Body of pancreas (tissue), 4 donors: ENCODE data around the gene USP32. TPM values are rescaled to one million over a fixed set of nuclear protein-coding genes. Genes with fewer than 3 reads are reported as not detected.
"Not testable (repeated sequence)": the region's sequence is repeated elsewhere in the genome, so short reads cannot be mapped to it uniquely, and the experiment has no call there.

Experiments used
- ATAC-seq: fragments of 150-250 bp; one replicate; pipeline ENCODE4 v1.9.1; 2016
- DNase-seq, 4 donors: peaks; one replicate each; pipeline ENCODE4 v3.0.0-alpha.2; 2019
- H3K27ac ChIP-seq, 4 donors: fragments of 200-600 bp; sonication (generic); 1 replicate in 3 of 4; 2 replicates in 1 of 4; pipeline versions ENCODE4 v1.5.1 to v1.6.1; 2016 to 2019; ENCODE audit warnings: mild to moderate bottlenecking in 1 of 4, mixed read lengths in 1 of 4, moderate library complexity in 1 of 4
- H3K27me3 ChIP-seq, 2 donors: fragments of 200-600 bp; sonication (generic); one replicate each; pipeline ENCODE4 v1.6.0; 2016; ENCODE audit warnings: mild to moderate bottlenecking in 1 of 2
- H3K36me3 ChIP-seq, 2 donors: fragments of 200-600 bp; sonication (generic); replicated peaks in 1 of 2; 2 replicates each; pipeline ENCODE4 v1.5.1; 2016; ENCODE audit warnings: low read depth in 2 of 2; ENCODE audit not compliant: insufficient read depth in 1 of 2
- H3K4me1 ChIP-seq: fragments of 200-600 bp; sonication (generic); one replicate; pipeline ENCODE4 v1.6.0; 2016
- H3K4me3 ChIP-seq, 2 donors: fragments of 200-600 bp; sonication (generic); 1 replicate in 1 of 2; 2 replicates in 1 of 2; pipeline ENCODE4 v1.5.1; 2016 to 2019
- H3K9me3 ChIP-seq, 3 donors: fragments of 200-600 bp; sonication (generic); 1 replicate in 2 of 3; 2 replicates in 1 of 3; pipeline ENCODE4 v1.5.1; 2016
- POLR2A ChIP-seq, 3 donors: fragments of 450-650 bp; IDR thresholded peaks; one replicate each; pipeline ENCODE4 v1.6.1; 2016; ENCODE audit warnings: antibody characterized with exemption in 3 of 3, mild to moderate bottlenecking in 2 of 3
- WGBS, 2 donors: methylation state at CpG; one replicate each; pipeline ENCODE4 v1.1.5; 2017; 5-methylcytosine and 5-hydroxymethylcytosine counted together
- intact Hi-C: fragments of 100-400 bp; cut with DNase I; formaldehyde crosslinking; loops from one replicate; pipeline ENCODE4 v1.15.1; 2023
- total RNA-seq, 2 donors: library from RNA; depleted of rRNA; stranded (reverse); fragments of >200 nt; gene quantifications; one replicate each; pipeline ENCODE4 v1.1.0, GENCODE V29; 2016
- TF ChIP-seq, protein P1 (sequence below), 7 experiments: fragments of 450-650 bp in 4 of 7; fragments of 200-600 bp in 3 of 7; sonication (generic) in 3 of 7; IDR thresholded peaks; one replicate each; pipeline ENCODE4 v1.5.1; 2016 to 2019; ENCODE audit warnings: antibody characterized with exemption in 7 of 7

USP32 gene
- total RNA-seq, 2 donors from 2014 or later, result 15.8 to 19.7 TPM

DNA sequence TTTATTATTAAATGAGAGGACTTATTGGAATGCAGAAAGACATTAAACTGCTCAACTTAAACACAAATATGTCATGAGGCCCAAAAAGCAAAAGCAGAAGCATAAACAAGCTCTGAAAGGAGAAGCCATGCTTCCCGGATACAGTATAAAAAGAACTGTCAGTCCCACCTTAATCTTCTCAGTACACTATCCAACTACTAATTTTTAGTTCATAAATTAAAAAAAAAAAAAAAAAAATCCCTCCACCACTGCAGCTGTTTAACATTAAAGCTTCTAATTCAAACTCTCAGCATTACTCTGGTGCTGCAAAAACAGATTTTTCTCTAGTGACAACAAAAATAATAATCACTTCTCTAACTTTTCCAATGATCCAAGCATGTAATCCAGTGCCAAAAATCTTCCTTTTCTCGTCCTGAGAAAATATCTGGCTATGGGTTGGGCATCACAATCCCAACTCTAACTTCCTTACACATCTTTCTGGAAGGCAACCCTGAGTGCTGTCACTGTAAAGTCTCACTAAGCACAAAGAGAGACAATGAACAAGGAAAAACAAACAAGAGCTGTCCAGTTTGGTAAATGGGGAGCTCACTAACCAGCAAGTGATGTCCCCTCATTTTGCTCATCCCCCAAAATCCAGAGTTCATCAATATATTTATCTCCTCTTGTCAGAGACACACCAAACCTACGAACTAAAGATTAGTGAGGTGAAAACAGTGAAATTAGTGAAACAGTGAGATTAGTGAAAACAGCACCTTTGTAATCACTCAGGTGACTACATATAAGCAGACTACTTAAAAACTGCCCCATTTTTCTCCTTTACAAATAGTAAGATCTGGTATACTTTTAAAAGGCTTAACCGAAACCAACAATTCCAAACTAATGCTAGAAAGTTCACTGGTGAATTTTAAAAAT lies 5.5 kb downstream of the USP32 start:
- Histone ChIP-seq H3K4me3 (no peak overlapping the region), H3K36me3 (no peaks in the 10 kb centered on the region), H3K27me3 (no peaks in the 10 kb centered on the region), H3K9me3 (no peaks in the 10 kb centered on the region), H3K4me1 (peaks cover 65% of the 10 kb centered on the region), H3K27ac (no peak overlapping the region)
- TF ChIP-seq, protein P1, sequence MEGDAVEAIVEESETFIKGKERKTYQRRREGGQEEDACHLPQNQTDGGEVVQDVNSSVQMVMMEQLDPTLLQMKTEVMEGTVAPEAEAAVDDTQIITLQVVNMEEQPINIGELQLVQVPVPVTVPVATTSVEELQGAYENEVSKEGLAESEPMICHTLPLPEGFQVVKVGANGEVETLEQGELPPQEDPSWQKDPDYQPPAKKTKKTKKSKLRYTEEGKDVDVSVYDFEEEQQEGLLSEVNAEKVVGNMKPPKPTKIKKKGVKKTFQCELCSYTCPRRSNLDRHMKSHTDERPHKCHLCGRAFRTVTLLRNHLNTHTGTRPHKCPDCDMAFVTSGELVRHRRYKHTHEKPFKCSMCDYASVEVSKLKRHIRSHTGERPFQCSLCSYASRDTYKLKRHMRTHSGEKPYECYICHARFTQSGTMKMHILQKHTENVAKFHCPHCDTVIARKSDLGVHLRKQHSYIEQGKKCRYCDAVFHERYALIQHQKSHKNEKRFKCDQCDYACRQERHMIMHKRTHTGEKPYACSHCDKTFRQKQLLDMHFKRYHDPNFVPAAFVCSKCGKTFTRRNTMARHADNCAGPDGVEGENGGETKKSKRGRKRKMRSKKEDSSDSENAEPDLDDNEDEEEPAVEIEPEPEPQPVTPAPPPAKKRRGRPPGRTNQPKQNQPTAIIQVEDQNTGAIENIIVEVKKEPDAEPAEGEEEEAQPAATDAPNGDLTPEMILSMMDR (IDR thresholded peaks at IDR 0.05), result no peak
- no peak for TF ChIP-seq POLR2A (IDR thresholded peaks at IDR 0.05)
- intact Hi-C loops, result no loop called here
- 57 to 67% methylated on average over 4 of the region's 4 CpGs for WGBS, 2 donors
- ATAC-seq, result no peak
- no peak for DNase-seq

GRCh38 chr17:60384921-60385320 lies 7.0 kb downstream of the USP32 start:
- DNase-seq, H3K4me3 ChIP-seq, H3K36me3 ChIP-seq, H3K27me3 ChIP-seq, H3K27ac ChIP-seq, H3K9me3 ChIP-seq, ATAC-seq, intact Hi-C loops: not testable (repeated sequence)
- 97 to 99% methylated on average over 7 of the region's 7 CpGs for WGBS, 2 donors
- H3K4me1 ChIP-seq, result peaks cover 58% of the 10 kb centered on the region

DNA sequence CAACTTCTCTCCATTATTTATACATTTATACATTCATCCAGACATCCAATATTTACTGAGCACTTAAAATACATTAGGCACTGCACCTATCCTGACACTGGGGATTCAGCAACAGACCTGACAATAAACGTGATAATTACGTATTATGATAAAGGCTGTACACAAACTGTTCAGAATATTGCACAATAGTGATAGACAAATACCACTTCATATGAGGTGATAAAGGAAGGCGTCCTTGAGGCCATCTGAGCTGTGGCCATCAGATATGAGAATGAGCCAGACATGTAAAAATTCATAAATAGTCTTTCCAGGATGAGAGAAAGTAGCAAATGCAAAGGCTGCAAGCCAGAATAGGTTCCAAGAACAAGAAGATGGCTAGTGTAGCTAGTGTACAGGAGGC lies 8.6 kb downstream of the USP32 start:
- Histone ChIP-seq H3K27me3 (no peaks in the 10 kb centered on the region), H3K9me3 (no peaks in the 10 kb centered on the region), H3K27ac (no peak overlapping the region), H3K36me3 (no peaks in the 10 kb centered on the region), H3K4me1 (peaks cover 43% of the 10 kb centered on the region), H3K4me3 (no peak overlapping the region)
- no peak for TF ChIP-seq POLR2A (IDR thresholded peaks at IDR 0.05)
- TF ChIP-seq, protein P1 (IDR thresholded peaks at IDR 0.05), result no peak
- 17 to 34% methylated on average over 3 of the region's 3 CpGs for WGBS, 2 donors
- intact Hi-C loops, result no loop called here
- DNase-seq, result no peak
- no peak for ATAC-seq

GRCh38 chr17:60381958-60382357 lies 10.0 kb downstream of the USP32 start:
- Histone ChIP-seq H3K4me1 (peaks cover 39% of the 10 kb centered on the region), H3K27ac (no peak overlapping the region), H3K4me3 (no peak overlapping the region), H3K27me3 (no peaks in the 10 kb centered on the region), H3K9me3 (no peaks in the 10 kb centered on the region), H3K36me3 (no peaks in the 10 kb centered on the region)
- ATAC-seq (peak; percentile 59), DNase-seq (peak; percentile 13 to 58 (median 32))
- TF ChIP-seq, protein P1 (IDR thresholded peaks at IDR 0.05), result no peak
- intact Hi-C loops, result no loop called here
- WGBS, 2 donors, result 32 to 36% methylated on average over 4 of the region's 4 CpGs

GRCh38 chr17:60379461-60379860 lies 12.5 kb downstream of the USP32 start:
- H3K9me3 ChIP-seq, H3K4me3 ChIP-seq, H3K36me3 ChIP-seq, ATAC-seq, H3K27me3 ChIP-seq, DNase-seq, intact Hi-C loops, H3K27ac ChIP-seq: not testable (repeated sequence)
- H3K4me1 ChIP-seq, result peaks cover 30% of the 10 kb centered on the region
- 14 to 21% methylated on average over 2 of the region's 3 CpGs for WGBS, 2 donors

DNA sequence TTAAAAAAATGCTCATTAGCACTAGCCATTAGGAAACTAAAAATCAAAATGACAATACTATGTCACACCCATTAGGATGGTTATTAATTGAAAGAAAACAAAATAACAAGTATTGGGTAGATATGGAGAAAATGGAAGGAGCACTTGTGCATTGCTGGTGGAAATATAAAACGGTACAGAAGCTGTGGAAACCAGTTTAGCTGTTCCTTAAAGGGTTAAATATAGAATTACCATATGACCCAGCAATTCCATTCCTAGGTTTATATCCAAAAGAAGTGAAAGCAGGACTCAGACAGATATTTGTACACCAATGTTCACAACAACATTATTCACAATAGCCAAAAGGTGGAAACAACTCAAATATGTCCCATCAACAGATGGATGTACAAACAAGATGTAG lies 13.7 kb downstream of the USP32 start:
- intact Hi-C loops, ATAC-seq, H3K27ac ChIP-seq, H3K27me3 ChIP-seq, DNase-seq, H3K36me3 ChIP-seq, H3K4me3 ChIP-seq, H3K9me3 ChIP-seq: not testable (repeated sequence)
- WGBS, 2 donors, result 100% methylated on average over 1 of the region's 1 CpG
- peaks cover 18% of the 10 kb centered on the region for H3K4me1 ChIP-seq
